ENCODE results near the gene PLCXD1. TPM values are rescaled to one million over a fixed set of nuclear protein-coding genes. Genes with fewer than 3 reads are reported as not detected.

The PLCXD1 gene
- total RNA-seq, 1 experiment from 2014 or later = 12.0 TPM

DNA sequence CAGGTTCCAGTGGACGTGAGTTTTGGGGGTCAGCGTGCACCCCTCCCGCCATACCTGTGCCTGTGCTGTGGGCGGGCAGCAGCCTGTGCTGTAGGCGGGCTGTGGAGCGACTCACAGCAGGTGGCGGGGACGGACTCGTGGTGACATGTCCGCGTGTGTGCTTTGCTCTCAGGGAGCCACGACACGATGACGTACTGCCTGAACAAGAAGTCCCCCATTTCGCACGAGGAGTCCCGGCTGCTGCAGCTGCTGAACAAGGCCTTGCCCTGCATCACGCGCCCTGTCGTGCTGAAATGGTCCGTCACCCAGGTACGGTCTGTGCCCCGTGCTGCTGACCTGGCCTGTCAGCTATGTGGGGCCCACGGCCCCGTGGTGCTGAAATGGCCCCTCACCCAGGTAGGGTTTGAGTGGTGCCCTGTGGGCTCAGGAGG, 7.4 kb downstream of the PLCXD1 start:
- H3K27me3 Mint-ChIP-seq (ENCODE audit: insufficient read depth, unreplicated experiment) = no peaks in the 10 kb centered on the region
- intact Hi-C loops (cut with micrococcal nuclease) = no loop called here
- CTCF ChIA-PET = no interaction called here
- H3K36me3 Mint-ChIP-seq (ENCODE audit: insufficient read depth, unreplicated experiment) = peaks cover 14% of the 10 kb centered on the region
- no peak overlapping the region for H3K4me3 Mint-ChIP-seq (ENCODE audit: unreplicated experiment)
- POLR2A ChIA-PET = no interaction called here
- H3K27ac Mint-ChIP-seq (ENCODE audit: low read depth, unreplicated experiment) = no peak overlapping the region
- TF ChIP-seq, protein P1, sequence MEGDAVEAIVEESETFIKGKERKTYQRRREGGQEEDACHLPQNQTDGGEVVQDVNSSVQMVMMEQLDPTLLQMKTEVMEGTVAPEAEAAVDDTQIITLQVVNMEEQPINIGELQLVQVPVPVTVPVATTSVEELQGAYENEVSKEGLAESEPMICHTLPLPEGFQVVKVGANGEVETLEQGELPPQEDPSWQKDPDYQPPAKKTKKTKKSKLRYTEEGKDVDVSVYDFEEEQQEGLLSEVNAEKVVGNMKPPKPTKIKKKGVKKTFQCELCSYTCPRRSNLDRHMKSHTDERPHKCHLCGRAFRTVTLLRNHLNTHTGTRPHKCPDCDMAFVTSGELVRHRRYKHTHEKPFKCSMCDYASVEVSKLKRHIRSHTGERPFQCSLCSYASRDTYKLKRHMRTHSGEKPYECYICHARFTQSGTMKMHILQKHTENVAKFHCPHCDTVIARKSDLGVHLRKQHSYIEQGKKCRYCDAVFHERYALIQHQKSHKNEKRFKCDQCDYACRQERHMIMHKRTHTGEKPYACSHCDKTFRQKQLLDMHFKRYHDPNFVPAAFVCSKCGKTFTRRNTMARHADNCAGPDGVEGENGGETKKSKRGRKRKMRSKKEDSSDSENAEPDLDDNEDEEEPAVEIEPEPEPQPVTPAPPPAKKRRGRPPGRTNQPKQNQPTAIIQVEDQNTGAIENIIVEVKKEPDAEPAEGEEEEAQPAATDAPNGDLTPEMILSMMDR (IDR thresholded peaks at IDR 0.05; ENCODE audit: unreplicated experiment) = no peak
- no peak for DNase-seq (ENCODE audit: unreplicated experiment)
- no peaks in the 10 kb centered on the region for H3K9me3 Mint-ChIP-seq (ENCODE audit: unreplicated experiment)
- no peaks in the 10 kb centered on the region for H3K4me1 Mint-ChIP-seq (ENCODE audit: insufficient read depth, unreplicated experiment)
- BruUV-seq (replicated peaks) = no TSS peak

DNA sequence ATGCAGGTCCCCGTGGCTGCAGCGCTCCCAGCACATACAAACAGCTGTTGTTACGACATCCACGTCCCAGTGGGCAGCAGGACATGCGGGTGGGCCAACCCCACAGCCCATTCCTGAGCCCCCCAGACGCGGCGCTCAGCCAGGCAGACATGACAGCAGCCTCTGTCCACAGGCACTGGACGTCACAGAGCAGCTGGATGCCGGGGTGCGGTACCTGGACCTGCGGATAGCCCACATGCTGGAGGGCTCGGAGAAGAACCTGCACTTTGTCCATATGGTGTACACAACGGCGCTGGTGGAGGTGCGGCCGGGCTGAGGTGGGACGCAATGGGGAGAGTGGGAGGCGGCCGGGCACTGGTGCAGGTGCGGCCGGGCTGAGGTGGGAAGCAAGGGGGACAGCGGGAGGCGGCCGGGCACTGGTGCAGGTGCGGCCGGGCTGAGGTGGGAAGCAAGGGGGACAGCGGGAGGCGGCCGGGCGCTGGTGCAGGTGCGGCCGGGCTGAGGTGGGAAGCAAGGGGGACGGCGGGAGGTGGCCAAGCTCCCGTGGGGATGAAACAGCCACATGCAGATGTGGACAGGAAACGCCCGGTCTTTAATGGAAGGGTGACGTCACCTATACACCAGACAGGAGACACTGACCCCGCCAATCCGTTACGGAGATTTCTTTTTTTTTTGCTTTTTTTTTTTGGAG, 9.4 kb downstream of the PLCXD1 start:
- no peaks in the 10 kb centered on the region for H3K27me3 Mint-ChIP-seq (ENCODE audit: insufficient read depth, unreplicated experiment)
- H3K4me3 Mint-ChIP-seq (ENCODE audit: unreplicated experiment) = no peak overlapping the region
- TF ChIP-seq, protein P1 (IDR thresholded peaks at IDR 0.05; ENCODE audit: unreplicated experiment) = no peak

DNA sequence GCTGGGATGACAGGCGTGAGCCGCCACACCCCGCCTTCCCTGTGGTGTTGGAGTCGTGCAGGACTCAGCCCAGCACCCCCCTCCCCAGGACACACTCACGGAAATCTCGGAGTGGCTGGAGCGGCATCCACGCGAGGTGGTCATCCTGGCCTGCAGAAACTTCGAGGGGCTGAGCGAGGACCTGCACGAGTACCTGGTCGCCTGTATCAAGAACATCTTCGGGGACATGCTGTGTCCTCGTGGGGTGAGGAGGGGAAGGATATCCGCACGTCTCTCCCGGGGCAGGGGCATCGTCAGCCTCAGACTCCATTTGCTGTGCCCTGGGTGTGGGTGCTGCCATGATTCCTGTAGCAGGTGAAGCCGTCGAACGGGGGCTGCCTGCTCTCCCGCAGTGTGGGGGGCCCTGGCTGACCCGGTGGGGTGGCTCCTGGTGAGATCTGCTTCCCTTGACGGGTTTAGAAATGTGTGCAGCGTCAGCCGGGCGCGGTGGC, 10.3 kb downstream of the PLCXD1 start:
- DNase-seq (ENCODE audit: unreplicated experiment) = no peak
- ChIA-PET CTCF (no interaction called here), POLR2A (no interaction called here)
- no peak overlapping the region for H3K4me3 Mint-ChIP-seq (ENCODE audit: unreplicated experiment)
- H3K4me1 Mint-ChIP-seq (ENCODE audit: insufficient read depth, unreplicated experiment) = no peaks in the 10 kb centered on the region
- intact Hi-C loops (cut with micrococcal nuclease) = no loop called here
- H3K36me3 Mint-ChIP-seq (ENCODE audit: insufficient read depth, unreplicated experiment) = peaks cover 14% of the 10 kb centered on the region
- no peak overlapping the region for H3K27ac Mint-ChIP-seq (ENCODE audit: low read depth, unreplicated experiment)
- H3K27me3 Mint-ChIP-seq (ENCODE audit: insufficient read depth, unreplicated experiment) = no peaks in the 10 kb centered on the region
- no TSS peak for BruUV-seq (replicated peaks)
- no peaks in the 10 kb centered on the region for H3K9me3 Mint-ChIP-seq (ENCODE audit: unreplicated experiment)
- TF ChIP-seq, protein P1 (IDR thresholded peaks at IDR 0.05; ENCODE audit: unreplicated experiment) = no peak

More for the DNA sequence above, 9.4 kb downstream of the PLCXD1 start:
- Mint-ChIP-seq H3K9me3 (ENCODE audit: unreplicated experiment) (no peaks in the 10 kb centered on the region), H3K36me3 (ENCODE audit: insufficient read depth, unreplicated experiment) (peaks cover 14% of the 10 kb centered on the region), H3K4me1 (ENCODE audit: insufficient read depth, unreplicated experiment) (no peaks in the 10 kb centered on the region), H3K27ac (ENCODE audit: low read depth, unreplicated experiment) (no peak overlapping the region)
- DNase-seq (ENCODE audit: unreplicated experiment) = no peak
- ChIA-PET CTCF (no interaction called here), POLR2A (no interaction called here)
- intact Hi-C loops (cut with micrococcal nuclease) = no loop called here
- no TSS peak for BruUV-seq (replicated peaks)

- Mint-ChIP-seq H3K4me1 (ENCODE audit: insufficient read depth, unreplicated experiment) (no peaks in the 10 kb centered on the region), H3K36me3 (ENCODE audit: insufficient read depth, unreplicated experiment) (peaks cover 14% of the 10 kb centered on the region), H3K27ac (ENCODE audit: low read depth, unreplicated experiment) (no peak overlapping the region), H3K4me3 (ENCODE audit: unreplicated experiment) (no peak overlapping the region), H3K27me3 (ENCODE audit: insufficient read depth, unreplicated experiment) (no peaks in the 10 kb centered on the region), H3K9me3 (ENCODE audit: unreplicated experiment) (no peaks in the 10 kb centered on the region)
- no peak for DNase-seq (ENCODE audit: unreplicated experiment)
- CTCF ChIA-PET = no interaction called here
- TF ChIP-seq, protein P1 (IDR thresholded peaks at IDR 0.05; ENCODE audit: unreplicated experiment) = no peak
- no TSS peak for BruUV-seq (replicated peaks)
- POLR2A ChIA-PET = no interaction called here
- intact Hi-C loops (cut with micrococcal nuclease) = no loop called here
These were observed 12.0 kb downstream of the PLCXD1 start for GRCh38 chrX:292900-293897.

Measured in MCF 10A (cell line).